ENCODE data around the gene CHGA.

GRCh38 chr14:92924247-92924646, 1.3 kb downstream of the CHGA start:
- no peak for TF ChIP-seq POLR2A (IDR thresholded peaks at IDR 0.05)
- no peak for TF ChIP-seq CTCF (IDR thresholded peaks at IDR 0.05)

Measured in right lobe of liver (tissue), 4 donors.